Left cardiac atrium (tissue), 4 donors: ENCODE results near the gene PLEKHH2. TPM values are rescaled to one million over a fixed set of nuclear protein-coding genes. Genes with fewer than 3 reads are reported as not detected.
"Not testable (repeated sequence)": the region's sequence is repeated elsewhere in the genome, so short reads cannot be mapped to it uniquely, and the experiment has no call there.

Experiments used
- ATAC-seq, 2 donors: fragments of 200-7000 bp; cut with Tn5 transposase; one replicate each; pipeline ENCODE4 v1.9.1; 2020; ENCODE audit warnings: mild to moderate bottlenecking in 2 of 2, moderate library complexity in 2 of 2
- DNase-seq: peaks from one replicate; pipeline ENCODE4 v3.0.0-alpha.2; 2020
- intact Hi-C, 2 donors: fragments of 100-400 bp; cut with DNase I; formaldehyde crosslinking; loops; one replicate each; pipeline versions ENCODE4 v1.14.1 to v1.15.1; 2022 to 2023
- total RNA-seq, 2 donors: library from RNA; stranded (reverse); fragmentation: NEBNext Ultra II Directional; extraction: Animal tissue kit (Norgen Biotek cat#: 25700); gene quantifications; one replicate each; pipeline ENCODE4 v1.2.1, GENCODE V29; 2021
- donor health status: DM: no; HTN: yes; CAD: no.
- donor health status: DM: no; HTN: yes; CAD: no; lungs with severe emphysema.
- donor health status: DM: yes; HTN: yes; CAD: no.
- donor health status: Dilated cardiomyopathy.

The PLEKHH2 gene
- total RNA-seq, 2 donors from 2014 or later = 3.1 to 5.8 TPM

DNA sequence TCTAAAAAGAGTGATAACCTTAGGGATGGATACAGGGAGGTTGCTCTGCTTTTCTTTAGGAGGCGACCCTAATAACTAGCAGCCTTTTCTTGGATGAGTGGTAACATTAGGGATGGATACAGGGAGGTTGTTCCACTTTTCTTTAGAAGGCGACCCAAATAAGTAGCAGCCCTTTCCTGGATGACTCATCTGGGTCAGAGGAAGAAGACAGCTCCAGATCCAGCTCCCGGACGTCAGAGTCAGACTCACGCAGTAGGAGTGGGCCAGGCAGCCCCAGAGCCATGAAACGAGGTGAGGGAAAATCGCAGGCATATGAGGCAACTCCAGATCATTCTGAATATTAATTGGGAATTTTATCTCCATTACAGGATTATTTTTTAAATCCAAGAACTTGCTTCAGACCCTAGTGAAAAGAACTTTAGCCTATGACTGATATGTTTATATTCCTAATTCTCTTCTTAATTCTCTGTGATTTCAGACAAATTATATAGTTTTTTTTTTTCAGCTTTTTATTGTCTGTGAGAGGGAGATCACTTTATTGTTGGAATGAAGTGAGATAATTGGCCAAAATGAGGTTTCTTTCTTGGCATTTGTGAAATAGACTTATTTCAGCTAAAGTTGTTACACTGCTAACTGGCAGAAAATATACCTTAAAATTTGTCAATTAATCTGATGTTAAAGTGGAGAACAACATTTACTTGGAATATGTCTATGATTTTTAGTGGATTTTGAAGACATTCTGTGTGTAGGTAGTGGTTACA is 70.4 kb downstream of the PLEKHH2 start:
- intact Hi-C loops = no loop called here
- ATAC-seq = peak; percentile 84 to 99
- peak; percentile 72 for DNase-seq

DNA sequence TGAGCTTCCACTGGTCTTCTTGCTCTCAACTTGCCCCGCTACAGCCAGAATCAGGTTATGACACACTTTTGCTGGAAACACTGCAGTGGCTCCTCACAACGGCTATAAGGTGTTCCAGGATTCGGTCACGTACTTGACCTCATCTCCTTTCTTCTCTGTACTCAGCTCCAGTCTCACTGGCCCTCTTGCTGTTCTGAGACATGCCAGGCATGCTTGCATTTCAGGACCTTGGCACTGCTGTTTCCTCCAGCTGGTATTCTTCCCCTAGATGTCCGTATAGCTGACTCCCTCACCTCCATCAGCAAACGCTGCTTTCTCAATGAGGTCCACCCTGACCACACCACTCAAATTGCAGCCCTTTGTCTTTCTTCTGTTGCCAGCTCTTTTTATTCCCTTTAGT is 71.1 kb downstream of the PLEKHH2 start:
- DNase-seq = no peak
- intact Hi-C loops = no loop called here

DNA sequence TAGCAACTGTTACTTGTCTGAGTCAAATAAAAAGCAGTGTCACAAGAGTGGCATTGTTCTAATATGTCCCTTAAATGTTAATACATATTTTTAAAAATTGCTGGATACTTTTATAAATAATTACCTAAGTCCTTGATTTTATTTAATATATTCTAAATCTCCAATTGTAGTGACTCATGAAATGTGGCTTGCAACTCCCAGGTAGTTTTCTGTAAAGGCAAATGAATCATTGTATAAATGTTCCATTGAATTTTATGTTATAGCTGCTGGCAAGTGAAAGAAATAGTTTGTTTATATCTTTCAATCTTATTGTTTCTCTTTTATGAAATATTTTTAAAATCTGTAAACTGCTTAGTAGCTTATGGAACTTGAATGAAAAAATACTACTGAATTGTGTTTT is 71.8 kb downstream of the PLEKHH2 start:
- intact Hi-C loops = no loop called here
- no peak for DNase-seq

More for the DNA sequence above, 71.1 kb downstream of the PLEKHH2 start:
- no peak for ATAC-seq

GRCh38 chr2:43710866-43711265 is 73.8 kb downstream of the PLEKHH2 start:
- ATAC-seq (no peak), DNase-seq (no peak)
- intact Hi-C loops = no loop called here

More for the DNA sequence above, 71.8 kb downstream of the PLEKHH2 start:
- no peak for ATAC-seq

- intact Hi-C loops = no loop called here
- DNase-seq = no peak
- ATAC-seq = no peak
These were observed 77.1 kb downstream of the PLEKHH2 start for GRCh38 chr2:43714164-43714563.

DNA sequence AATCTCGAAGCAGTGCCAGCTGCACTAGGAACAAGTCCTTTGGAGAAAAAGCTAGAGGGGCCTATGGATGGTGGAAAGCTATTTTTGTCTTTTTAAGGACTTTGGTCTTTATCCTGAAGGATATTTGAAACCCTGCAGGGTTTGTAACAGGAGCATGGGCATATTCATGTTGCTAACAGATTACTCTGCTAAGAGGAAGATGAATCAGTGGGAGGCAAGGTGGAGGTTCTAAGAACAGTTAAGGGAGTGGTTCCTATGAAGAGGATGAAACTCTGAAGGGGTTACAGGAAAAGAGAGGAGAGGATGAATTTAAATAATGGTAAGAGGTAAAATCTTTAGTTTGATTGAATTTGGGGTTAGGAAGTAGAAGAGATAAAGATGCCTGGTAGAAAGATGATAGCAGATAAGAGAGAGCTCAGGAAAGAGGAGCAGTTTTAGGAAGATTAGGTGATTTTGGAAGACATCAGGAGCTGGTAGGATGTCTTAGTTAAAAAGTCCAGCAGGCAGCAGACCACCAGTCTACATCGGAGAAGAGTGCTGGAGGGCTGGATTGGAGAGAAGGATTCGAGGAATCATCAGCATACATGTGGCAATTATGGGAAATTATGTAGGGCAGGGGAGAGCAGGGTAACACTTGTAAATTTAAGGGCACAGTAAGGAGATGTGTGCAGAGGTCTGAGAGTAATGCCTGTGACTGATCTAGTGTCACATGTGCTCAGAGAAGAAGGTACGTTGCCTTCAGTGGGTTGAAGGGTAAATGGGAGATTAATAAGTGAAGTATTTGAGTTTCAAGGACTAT is 78.4 kb downstream of the PLEKHH2 start:
- DNase-seq (no peak), ATAC-seq (no peak)
- intact Hi-C loops = no loop called here

DNA sequence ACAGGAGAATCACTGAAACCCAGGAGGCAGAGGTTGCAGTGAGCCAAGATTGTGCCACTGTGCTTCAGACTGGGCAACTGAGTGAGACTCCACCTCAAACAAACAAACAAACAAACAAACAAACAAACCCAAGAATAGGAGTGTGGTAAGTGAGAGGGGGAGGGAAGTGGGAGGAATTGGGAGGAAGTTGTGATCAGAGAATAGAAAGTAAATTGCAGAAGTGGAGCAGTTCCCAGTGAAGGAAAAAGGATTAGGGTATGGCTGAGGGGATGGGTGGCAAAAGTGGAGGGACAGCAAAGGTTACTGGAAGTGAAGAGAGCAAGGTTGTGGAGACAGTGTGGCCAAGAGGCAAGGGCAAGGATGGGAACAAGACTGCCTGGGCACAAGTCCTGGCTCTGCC is 80.3 kb downstream of the PLEKHH2 start:
- ATAC-seq (no peak), DNase-seq (no peak)
- intact Hi-C loops = no loop called here

- DNase-seq (no peak), ATAC-seq (no peak)
- intact Hi-C loops = no loop called here
These were observed 81.6 kb downstream of the PLEKHH2 start for GRCh38 chr2:43718530-43719124.

DNA sequence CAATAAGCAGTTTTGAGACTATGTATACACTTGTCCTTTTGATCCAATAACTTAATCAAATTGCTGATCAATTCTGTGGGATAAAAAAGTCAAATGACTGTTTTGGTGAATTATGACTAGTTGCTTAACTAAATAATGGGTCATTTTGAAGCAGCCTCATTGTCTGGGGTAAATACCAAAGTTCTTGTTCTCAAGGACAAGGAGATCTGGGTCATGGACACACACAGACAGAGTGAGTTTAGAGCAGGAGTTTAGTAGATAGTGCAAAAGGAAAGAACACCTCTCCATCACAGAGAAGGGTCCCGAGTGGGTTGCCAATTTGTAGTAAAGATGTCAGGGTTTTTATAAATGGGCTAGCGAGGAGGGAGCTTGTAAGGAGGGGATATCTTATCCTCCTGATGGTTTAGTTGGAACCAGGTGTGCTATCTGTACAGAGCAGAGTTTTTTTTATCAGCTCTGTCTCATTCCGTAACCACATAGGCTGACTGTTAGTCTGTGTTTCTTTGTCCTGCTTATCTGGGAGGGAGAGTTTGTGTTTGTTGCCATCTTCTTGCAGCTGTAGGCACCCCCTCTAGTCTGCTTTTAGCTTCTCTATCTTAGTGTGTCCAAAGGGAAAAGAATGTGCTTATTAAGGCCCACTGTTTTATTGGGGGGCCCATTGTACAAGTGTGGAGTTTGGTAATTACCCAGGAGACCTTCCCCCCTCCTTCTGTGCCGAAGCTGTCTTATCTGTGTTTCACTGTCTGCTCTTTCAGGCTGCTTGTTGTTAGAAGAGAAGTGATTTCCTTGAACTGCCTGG is 87.9 kb downstream of the PLEKHH2 start:
- intact Hi-C loops = no loop called here
- ATAC-seq = peak in 1 of 2 donors; percentile 89
- DNase-seq = no peak

GRCh38 chr2:43725711-43726246 is 88.7 kb downstream of the PLEKHH2 start:
- DNase-seq = no peak
- no peak for ATAC-seq
- intact Hi-C loops = no loop called here

DNA sequence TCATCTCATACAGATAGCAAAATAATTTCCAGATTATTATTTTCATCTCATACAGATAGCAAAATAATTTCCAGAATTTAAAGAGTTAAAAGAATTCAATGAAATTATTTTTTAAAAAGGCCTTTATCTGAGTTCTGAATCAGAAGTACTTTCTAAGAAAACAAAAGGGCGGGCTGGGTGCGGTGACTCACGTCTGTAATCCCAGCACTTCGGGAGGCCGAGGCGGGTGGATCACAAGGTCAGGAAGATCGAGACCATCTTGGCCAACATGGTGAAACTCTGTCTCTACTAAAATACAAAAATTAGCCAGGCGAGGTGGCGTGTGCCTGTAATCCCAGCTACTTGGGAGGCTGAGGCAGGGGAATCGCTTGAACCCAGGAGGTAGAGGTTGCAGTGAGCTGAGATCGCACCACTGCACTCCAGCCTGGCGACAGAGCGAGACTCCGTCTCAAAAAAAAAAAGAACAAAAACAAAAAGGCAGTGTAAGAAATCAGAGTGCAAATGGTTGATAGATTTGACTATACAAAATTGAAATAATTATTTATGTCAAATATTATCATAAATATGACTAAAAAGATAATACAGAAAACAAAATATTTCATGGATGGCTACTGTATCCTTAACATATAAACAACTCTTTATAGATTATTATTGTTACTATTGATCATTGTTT is 90.0 kb downstream of the PLEKHH2 start:
- ATAC-seq, intact Hi-C loops, DNase-seq: not testable (repeated sequence)

DNA sequence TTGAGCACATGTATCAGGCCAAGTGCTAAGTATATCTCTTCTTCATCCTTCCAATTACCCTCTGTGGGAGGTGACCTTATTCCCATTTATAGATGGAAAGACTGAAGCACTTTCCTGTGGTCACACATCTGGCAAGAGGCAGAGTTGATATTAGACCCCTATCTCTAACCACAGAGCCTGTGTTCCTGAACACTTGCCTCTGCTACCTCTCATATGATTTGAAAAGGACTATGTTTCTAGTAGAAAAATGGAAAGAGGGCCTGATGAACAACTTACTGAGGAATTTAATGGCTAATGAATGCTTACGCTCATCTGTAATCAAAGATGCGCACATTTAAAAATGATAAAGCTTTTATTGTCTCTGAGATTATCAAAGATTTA is 90.6 kb downstream of the PLEKHH2 start:
- DNase-seq (no peak), ATAC-seq (no peak)
- intact Hi-C loops = no loop called here

GRCh38 chr2:43729491-43730174 is 92.6 kb downstream of the PLEKHH2 start:
- ATAC-seq = no peak
- intact Hi-C loops = no loop called here

DNA sequence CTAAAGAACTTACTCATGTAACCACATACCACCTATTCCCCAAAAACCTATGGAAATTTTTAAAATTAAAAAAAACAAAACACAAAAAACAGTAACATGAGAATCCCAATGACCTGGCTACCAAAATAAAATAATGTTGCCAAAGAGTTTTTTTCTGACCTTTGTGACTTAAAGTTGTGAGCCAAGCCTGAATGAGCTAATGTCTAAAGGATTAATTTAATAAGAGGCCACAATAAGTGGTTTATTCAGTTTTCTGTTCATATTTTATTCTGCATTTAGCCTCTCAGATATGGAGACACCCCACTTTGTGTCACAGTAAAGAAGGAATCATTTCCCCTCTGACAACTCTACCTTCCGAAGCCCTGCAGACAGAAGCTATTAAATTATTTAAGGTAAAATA is 94.2 kb downstream of the PLEKHH2 start:
- no peak for DNase-seq
- intact Hi-C loops = no loop called here
- peak in 1 of 2 donors; percentile 62 for ATAC-seq

More at GRCh38 chr2:43729491-43730174, 92.6 kb downstream of the PLEKHH2 start:
- no peak for DNase-seq

DNA sequence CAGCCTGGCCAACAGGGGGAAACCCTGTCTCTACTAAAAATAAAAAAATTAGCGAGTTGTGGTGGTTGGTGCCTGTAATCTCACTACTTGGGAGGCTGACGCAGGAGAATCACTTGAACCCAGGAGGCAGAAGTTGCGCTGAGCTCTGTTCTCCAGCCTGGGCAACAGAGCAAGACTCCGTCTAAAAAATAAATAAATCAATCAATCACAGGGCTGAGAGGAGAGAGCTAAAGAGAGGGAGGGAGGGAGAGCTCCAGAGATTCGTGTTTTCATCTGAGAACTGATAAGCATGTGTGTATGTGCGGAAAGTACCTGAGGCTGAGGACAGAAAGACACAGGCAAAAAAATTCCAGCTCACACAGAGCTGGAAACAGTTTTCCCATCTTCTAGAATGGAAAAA is 99.6 kb downstream of the PLEKHH2 start:
- DNase-seq = no peak
- ATAC-seq = no peak
- intact Hi-C loops = no loop called here

DNA sequence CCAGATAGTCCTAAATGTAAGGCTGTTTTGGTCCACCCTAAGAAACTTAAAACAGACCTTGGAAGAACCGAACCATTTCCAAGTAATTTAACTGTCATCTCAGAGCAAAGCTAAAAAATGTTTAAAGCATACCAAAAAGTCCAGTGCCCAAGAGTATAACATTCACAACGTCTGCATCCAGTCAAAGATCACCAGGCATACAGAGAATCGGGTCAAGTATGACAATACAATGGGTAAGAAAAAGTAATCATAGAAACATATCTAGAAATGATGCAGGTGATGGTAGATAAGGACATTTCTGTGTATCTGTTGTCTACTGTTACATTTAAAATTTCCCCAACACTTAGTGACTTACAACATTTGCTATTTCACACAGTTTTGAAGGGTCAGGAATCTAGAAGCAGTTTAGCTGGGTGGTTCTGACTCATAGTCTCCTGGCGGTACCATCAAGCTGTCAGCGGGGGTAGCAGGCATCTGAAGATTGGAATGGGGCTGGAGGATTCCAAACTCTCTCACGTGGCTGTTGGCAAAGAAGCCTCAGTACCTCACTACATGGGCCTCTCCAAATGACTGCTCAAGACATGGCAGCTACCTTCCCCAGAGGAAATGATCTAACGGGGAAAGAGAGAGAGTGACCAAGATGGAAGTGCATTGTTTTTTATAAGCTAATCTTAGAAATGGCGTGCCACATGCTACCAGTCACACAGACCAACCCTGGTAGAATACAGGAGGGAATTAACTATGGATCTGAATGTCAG is 100.2 kb downstream of the PLEKHH2 start:
- ATAC-seq (peak; percentile 50 to 97), DNase-seq (peak; percentile 29)
- intact Hi-C loops = no loop called here

- DNase-seq (no peak), ATAC-seq (peak in 1 of 2 donors; percentile 14)
- intact Hi-C loops = no loop called here
These were observed 100.8 kb downstream of the PLEKHH2 start for GRCh38 chr2:43737855-43738254.
